MG63 (cell line): ENCODE data around the gene YWHAQ. TPM values are rescaled to one million over a fixed set of nuclear protein-coding genes. Genes with fewer than 3 reads are reported as not detected.
"Not testable (repeated sequence)": the region's sequence is repeated elsewhere in the genome, so short reads cannot be mapped to it uniquely, and the experiment has no call there.

Experiments used
- DNase-seq: peaks from one replicate; pipeline ENCODE4 v3.0.0-alpha.2; 2020
- H3K27me3 ChIP-seq: fragments of 250-450 bp; sonication (Bioruptor Pico); 2 replicates; pipeline ENCODE4 v1.5.1; 2020; ENCODE audit warnings: mild to moderate bottlenecking, moderate library complexity
- H3K36me3 ChIP-seq: fragments of 250-450 bp; sonication (Bioruptor Pico); 2 replicates; pipeline ENCODE4 v1.5.1; 2020; ENCODE audit warnings: mild to moderate bottlenecking, moderate library complexity
- H3K4me3 ChIP-seq: fragments of 250-450 bp; sonication (Bioruptor Pico); 2 replicates; pipeline ENCODE4 v1.5.1; 2020; ENCODE audit warnings: mild to moderate bottlenecking, moderate library complexity
- H3K9me3 ChIP-seq: fragments of 250-450 bp; sonication (Bioruptor Pico); 2 replicates; pipeline ENCODE4 v1.5.1; 2020; ENCODE audit warnings: mild to moderate bottlenecking, moderate library complexity
- total RNA-seq: library from RNA; depleted of rRNA; stranded (reverse); fragments of >200 nt; shearing (Covaris generic); gene quantifications from 2 replicates; pipeline ENCODE4 v1.2.3, GENCODE V29; 2014; ENCODE audit warnings: low replicate concordance; rRNA removed

Gene YWHAQ
- total RNA-seq, 1 experiment from 2014 or later: 598 TPM

DNA sequence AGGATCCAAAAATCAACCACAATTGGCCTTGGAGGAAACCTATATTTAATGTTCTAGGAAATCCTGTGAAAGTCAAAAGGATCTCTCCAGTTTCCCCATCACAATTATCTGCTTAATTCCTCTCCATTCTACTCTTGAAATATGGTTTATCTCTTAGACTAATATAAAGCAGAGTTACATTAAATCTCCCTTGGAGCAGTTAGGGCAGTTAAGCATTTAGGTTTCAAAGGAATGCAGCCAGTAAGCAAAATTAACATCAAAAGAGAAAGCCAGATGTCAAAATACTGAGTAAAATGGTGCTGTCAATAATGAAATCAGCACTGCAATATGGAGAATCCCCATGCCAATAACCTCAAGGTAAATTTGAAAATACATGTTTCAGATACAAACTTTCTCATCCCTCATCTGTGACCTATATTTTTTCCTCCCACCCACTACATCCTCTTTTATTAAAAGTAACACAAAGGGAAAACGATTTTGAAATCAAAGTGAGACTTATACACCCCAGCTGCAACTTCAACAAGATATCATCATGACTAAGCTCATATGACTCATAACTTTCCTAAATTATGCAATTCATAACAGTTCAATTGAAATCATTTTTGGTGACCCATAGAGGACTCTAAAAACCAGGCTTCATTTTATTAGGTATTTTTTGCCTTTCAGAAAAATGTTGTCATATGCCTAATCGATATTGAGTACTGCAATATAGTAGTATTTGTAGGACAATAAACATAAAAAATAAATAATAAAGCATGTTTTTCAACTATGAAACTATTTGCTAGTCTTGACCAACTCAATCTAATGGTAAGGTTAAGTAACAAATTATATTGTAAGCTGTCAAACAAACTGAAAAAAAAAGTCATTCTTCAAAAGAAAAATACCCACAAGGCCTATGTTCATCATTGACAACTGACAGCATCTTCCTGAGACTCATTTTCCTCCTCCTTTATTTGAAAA lies 78.3 kb downstream of the YWHAQ start:
- H3K36me3 ChIP-seq: peaks cover 3% of the 10 kb centered on the region
- peak overlapping the region; percentile 9 for H3K4me3 ChIP-seq

DNA sequence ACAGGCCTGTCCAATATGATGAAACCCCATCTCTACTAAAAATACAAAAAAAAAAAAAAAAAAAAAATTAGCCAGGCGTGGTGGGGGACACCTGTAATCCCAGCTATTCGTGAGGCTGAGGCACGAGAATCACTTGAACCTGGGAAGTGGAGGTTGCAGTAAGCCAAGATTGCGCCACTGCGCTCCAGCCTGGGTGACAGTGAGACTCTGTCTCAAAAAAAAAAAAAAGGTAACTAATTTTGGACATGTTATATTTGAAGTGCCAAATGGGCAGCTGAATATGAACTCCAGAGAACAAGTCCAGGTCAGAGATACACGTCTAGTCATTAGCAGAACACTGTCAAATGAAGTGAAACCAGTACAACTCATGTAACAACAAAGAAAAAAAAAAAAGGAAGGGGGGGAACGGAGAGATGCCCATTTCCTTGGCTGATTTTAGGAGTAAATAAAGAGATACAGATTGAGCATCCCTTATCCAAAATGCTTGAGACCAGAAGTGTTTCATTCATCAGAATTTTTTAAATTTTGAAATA lies 79.9 kb downstream of the YWHAQ start:
- not testable (repeated sequence) for H3K9me3 ChIP-seq, H3K4me3 ChIP-seq, H3K36me3 ChIP-seq, H3K27me3 ChIP-seq, DNase-seq

More for the DNA sequence above, 78.3 kb downstream of the YWHAQ start:
- no peak for DNase-seq
- H3K9me3 ChIP-seq: no peaks in the 10 kb centered on the region
- H3K27me3 ChIP-seq: no peaks in the 10 kb centered on the region

DNA sequence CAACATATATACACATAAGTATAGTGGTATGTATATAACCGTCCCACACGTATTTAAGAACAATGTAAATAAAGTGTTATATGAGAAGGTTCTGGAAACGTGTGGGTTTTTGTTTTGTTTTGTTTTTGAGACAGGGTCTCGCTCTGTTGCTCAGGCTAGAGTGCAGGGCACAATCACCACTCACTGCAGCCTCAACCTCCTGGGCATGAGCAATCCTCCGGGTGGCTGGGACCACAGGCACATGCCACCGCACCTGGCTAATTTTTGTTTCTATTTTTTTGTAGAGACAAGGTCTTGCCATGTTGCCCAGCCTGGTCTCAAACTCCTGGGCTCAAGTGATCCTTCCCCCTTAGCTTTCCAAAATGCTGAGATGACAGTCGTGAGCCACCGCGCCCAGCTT lies 81.4 kb downstream of the YWHAQ start:
- Histone ChIP-seq H3K4me3 (no peak overlapping the region), H3K27me3 (no peaks in the 10 kb centered on the region), H3K36me3 (no peaks in the 10 kb centered on the region; the same call in none of the 2 replicates), H3K9me3 (no peaks in the 10 kb centered on the region)
- DNase-seq: no peak

DNA sequence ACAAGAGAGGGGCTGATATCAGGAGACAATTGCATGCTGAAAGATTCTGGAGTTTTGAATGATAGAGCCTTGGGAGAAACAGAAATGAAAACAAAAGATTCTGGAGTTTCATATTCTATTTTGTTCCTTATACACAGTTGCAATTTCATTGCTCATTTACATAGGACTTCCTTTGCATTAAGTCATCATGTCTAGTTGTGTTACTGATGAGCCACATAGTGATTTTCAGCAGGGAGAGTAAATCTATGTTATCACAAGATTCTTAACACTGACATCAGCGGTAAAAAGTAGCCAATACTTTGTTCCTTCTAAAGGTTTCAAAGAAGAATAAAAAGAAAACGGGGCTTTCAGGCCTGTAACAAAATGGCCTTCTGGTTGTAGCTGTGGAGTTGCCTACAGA lies 82.3 kb downstream of the YWHAQ start:
- no peaks in the 10 kb centered on the region for H3K27me3 ChIP-seq
- H3K36me3 ChIP-seq: no peaks in the 10 kb centered on the region; the same call in none of the 2 replicates
- no peak for DNase-seq
- H3K4me3 ChIP-seq: no peak overlapping the region
- H3K9me3 ChIP-seq: no peaks in the 10 kb centered on the region

DNA sequence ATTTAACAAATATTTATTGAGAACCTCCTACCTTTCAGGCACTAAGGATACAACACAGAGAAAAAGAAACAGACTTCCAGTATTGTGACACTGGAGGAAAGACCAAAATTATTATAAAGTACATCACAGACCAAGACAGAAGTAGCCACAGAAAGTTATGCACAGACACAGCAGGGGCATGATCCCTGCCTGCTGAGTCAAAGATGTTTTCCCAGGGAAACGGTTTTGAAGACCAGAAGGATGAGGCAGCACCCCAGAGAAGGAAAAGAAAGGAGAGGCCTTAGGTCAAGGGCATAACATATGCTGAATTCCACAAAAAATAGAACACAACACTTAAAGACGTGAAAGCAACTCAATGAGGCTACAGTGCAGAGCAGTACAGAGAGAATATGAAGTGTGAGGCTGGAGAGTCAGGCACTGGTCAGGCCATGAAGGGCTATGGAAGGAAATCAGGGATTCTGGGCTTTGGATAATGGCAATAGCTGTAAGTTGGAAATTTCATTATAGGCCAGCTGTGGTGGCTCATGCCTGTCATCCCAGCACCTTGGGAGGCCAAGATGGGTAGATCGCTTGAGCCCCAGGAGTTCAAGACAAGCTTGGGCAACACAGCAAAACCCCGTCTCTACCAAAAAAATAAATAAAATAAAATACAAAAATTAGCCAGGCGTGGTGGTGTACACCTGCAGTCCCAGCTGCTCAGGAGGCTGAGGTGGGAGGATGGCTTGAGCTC lies 83.4 kb downstream of the YWHAQ start:
- no peak overlapping the region for H3K4me3 ChIP-seq
- H3K9me3 ChIP-seq: no peaks in the 10 kb centered on the region
- peak; percentile 25 for DNase-seq
- no peaks in the 10 kb centered on the region for H3K27me3 ChIP-seq
- H3K36me3 ChIP-seq: peaks cover 9% of the 10 kb centered on the region

DNA sequence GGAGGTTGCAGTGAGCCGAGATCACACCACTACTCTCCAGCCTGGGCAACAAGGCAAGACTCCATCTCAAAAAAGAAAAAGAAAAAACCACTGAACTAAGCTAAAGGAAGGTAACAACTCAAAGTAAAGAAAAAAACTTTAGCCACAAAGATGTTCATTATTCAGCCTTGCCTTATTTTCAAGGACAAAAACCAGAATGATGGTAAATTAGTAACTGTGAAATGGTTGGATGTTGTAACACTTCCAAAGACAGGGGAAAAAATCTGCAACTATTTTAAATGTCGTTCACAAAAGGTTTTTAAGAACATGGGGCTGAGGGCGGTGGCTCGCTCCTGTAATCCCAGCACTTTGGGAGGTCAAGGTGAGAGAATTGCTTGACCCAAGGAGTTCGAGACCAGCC lies 85.3 kb downstream of the YWHAQ start:
- H3K9me3 ChIP-seq: no peaks in the 10 kb centered on the region
- no peak for DNase-seq
- peaks cover 16% of the 10 kb centered on the region for H3K36me3 ChIP-seq
- no peak overlapping the region for H3K4me3 ChIP-seq
- no peaks in the 10 kb centered on the region for H3K27me3 ChIP-seq

DNA sequence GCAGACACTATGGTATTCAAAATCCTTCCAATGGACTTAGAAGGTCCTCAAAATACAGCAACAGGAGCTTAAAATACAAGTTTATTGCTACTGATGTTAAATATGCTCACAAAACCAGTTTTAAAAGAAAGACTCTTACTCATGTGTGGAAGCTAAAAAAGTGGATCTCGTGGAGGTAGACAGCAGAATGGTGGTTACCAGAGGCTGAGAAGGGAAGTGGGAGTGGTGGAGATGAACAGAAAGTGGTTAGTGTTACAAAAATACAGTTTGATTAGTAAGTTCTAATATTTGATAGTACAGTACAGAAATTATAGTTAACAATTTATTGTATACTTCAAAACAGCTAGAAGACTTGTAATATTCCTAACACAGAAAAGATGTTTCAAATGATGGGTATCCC lies 87.2 kb downstream of the YWHAQ start:
- H3K9me3 ChIP-seq: no peaks in the 10 kb centered on the region
- no peaks in the 10 kb centered on the region for H3K27me3 ChIP-seq
- peaks cover 21% of the 10 kb centered on the region for H3K36me3 ChIP-seq
- no peak overlapping the region for H3K4me3 ChIP-seq
- no peak for DNase-seq

DNA sequence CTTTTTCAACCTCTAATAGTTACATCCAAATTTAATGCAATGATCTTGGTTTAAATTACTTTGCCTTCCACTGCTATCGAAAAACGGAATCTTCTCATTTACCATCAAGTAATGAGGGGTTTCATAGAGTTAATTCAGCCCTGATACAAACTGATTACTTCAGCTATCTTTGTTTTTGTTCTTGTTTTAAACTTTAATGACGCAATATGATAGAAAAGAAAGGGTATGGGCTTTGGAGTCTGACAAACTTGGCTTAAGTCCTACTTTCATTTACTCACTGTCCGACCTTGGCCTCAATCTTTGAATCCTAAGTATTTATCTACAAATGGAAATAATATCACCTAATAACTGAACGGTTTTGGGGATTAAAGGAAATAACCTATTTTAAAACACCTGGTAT lies 91.3 kb downstream of the YWHAQ start:
- no peaks in the 10 kb centered on the region for H3K9me3 ChIP-seq
- DNase-seq: no peak
- peaks cover 38% of the 10 kb centered on the region for H3K36me3 ChIP-seq
- H3K4me3 ChIP-seq: no peak overlapping the region
- no peaks in the 10 kb centered on the region for H3K27me3 ChIP-seq

DNA sequence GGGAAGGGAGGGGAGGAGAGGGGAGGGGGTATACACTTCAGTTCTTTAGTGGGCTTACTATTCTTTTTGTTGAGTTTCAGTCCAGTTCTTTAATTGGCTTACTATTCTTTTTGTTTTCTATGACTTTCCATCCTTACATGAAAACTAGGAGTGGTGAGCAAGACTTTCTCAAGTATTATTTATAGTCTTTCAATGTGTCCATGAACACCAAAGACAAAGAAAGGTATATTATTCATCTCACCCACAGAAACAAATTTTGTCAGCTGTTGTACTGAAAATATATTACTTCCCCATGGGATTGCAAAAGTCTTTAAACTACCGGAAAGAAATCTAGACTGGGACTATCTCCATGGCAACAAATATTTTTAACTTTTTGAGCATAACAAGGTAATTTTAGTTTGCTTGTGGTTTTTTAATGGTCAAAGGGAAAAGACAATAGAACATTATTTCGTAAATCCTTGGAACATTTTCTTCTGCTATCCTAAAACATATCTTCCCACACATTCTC lies 92.7 kb downstream of the YWHAQ start:
- H3K36me3 ChIP-seq: peaks cover 42% of the 10 kb centered on the region
- no peaks in the 10 kb centered on the region for H3K9me3 ChIP-seq
- DNase-seq: no peak
- H3K27me3 ChIP-seq: no peaks in the 10 kb centered on the region
- no peak overlapping the region for H3K4me3 ChIP-seq

DNA sequence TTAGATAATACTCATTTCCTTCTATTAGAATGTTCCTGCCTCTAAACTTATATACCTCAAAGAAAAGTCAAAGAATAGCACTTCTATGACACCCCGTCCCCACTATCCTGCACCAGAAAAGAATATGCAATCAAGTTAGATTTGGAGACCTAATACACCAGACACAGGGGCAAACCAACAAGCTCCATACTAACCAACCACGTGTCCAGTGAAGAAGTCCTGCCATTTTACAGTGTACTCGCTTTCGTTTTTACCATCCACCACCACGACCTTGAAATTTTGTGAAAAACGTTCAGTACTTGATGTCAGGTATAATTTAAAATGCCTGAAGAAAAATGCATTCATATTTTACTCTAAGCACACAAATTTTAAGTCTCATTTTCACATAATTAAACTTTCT lies 94.3 kb downstream of the YWHAQ start:
- H3K36me3 ChIP-seq: peaks cover 44% of the 10 kb centered on the region
- no peak for DNase-seq
- no peaks in the 10 kb centered on the region for H3K27me3 ChIP-seq
- H3K9me3 ChIP-seq: no peaks in the 10 kb centered on the region
- H3K4me3 ChIP-seq: no peak overlapping the region

DNA sequence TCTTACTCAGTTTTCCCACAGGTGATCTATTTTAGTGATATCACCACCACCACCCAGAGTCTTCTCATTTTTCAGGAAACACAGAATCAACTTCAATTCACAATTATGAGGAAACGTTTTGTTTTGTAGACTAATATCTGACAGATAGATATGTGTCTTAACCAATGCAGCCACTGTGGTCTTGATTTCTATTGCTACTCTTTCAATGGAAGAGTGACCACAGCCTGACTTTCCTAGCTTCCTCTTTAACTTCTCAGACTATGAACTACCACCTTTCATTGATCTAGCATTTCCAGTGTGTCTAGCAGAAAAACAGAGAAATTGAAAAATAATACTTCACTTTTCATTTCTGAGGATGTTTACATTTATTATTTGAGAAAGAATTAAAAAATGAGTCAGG lies 95.6 kb downstream of the YWHAQ start:
- no peaks in the 10 kb centered on the region for H3K9me3 ChIP-seq
- DNase-seq: no peak
- peaks cover 47% of the 10 kb centered on the region for H3K36me3 ChIP-seq
- no peaks in the 10 kb centered on the region for H3K27me3 ChIP-seq
- H3K4me3 ChIP-seq: no peak overlapping the region

Other genes with a start within 250 kb of the YWHAQ start
- gene ITGB1BP1, start 207.5 kb downstream of the YWHAQ start, total RNA-seq: 95.1 and 158 TPM in 2 replicates
- gene CPSF3, start 207.3 kb downstream of the YWHAQ start, total RNA-seq: 31.1 and 39.4 TPM in 2 replicates
- gene IAH1, start 156.4 kb downstream of the YWHAQ start, total RNA-seq: 23.2 and 31.0 TPM in 2 replicates
- gene ADAM17, start 75.2 kb downstream of the YWHAQ start, total RNA-seq: 9.0 and 9.9 TPM in 2 replicates
- gene TAF1B, start 212.5 kb upstream of the YWHAQ start, total RNA-seq: 27.0 and 71.1 TPM in 2 replicates